ENCODE measurements around the gene PRMT6.
A peak's percentile ranks its signal among the peaks of the same experiment; 100 is the strongest.
"Not testable (repeated sequence)": the region's sequence is repeated elsewhere in the genome, so short reads cannot be mapped to it uniquely, and the experiment has no call there.

Gene PRMT6

DNA sequence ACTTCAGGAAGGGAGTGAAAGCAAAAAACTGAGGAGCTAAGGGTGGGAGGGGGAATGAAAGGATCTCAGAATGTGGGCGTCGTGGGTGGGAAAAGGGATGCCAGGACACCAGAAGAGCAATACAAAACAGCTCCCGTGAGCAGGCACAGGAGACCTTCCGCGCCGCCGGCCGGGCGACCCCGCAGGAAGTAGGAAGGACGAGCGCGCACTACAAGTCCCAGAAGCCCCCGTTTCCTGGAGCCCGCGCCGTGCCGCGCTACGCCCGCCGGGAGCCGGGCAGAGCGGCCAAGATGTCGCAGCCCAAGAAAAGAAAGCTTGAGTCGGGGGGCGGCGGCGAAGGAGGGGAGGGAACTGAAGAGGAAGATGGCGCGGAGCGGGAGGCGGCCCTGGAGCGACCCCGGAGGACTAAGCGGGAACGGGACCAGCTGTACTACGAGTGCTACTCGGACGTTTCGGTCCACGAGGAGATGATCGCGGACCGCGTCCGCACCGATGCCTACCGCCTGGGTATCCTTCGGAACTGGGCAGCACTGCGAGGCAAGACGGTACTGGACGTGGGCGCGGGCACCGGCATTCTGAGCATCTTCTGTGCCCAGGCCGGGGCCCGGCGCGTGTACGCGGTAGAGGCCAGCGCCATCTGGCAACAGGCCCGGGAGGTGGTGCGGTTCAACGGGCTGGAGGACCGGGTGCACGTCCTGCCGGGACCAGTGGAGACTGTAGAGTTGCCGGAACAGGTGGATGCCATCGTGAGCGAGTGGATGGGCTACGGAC lies at the start of gene PRMT6:
Gene PRMT6, plus strand, starts transcription at position 249 of the 771 bp plus-strand sequence. Its CDS starts 42 bp downstream, at position 291.
- Histone ChIP-seq H3K4me1 (ENCODE audit: insufficient read depth, low read length) (peaks cover 12% of the 10 kb centered on the region), H3K27ac (ENCODE audit: low read length) (peak within 1 kb of the TSS; percentile 92), H3K9ac (ENCODE audit: low read depth, low read length) (peak within 1 kb of the TSS; percentile 99)

DNA sequence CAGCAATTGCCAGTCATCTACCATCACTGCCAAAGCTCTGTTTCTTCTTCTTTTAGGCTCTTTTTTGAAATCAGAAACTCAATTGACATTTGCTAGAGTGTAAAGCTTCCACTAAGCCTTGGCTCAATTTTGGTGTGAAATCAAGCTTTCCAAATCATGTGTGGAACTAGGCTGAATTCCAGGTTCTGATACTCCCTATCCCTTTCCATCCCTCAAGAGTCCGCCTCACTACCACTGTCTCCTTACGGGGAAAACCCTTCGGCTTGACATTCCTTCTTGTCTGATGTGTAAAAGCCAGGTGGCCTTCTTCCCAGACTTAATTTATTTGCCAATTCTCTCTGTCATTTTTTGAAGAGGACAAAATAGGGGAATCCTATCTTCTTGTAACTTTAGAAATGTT lies 47.2 kb upstream of the PRMT6 start:
- Histone ChIP-seq H3K4me1 (ENCODE audit: insufficient read depth, low read length) (no peaks in the 10 kb centered on the region), H3K27me3 (ENCODE audit: insufficient read depth, low read length) (no peaks in the 10 kb centered on the region), H3K9ac (ENCODE audit: low read depth, low read length) (no peak overlapping the region), H3K4me3 (ENCODE audit: low read length) (no peak overlapping the region), H3K36me3 (ENCODE audit: insufficient read depth, low read depth, low read length) (no peaks in the 10 kb centered on the region), H3K27ac (ENCODE audit: low read length) (no peak overlapping the region), H3K9me3 (ENCODE audit: insufficient read depth, low read depth, low read length) (no peaks in the 10 kb centered on the region)

More for the DNA sequence above, at the start of gene PRMT6:
- no peaks in the 10 kb centered on the region for H3K27me3 ChIP-seq (ENCODE audit: insufficient read depth, low read length)
- peaks cover 23% of the 10 kb centered on the region for H3K36me3 ChIP-seq (ENCODE audit: insufficient read depth, low read depth, low read length)
- peak within 1 kb of the TSS; percentile 99 for H3K4me3 ChIP-seq (ENCODE audit: low read length)
- no peaks in the 10 kb centered on the region for H3K9me3 ChIP-seq (ENCODE audit: insufficient read depth, low read depth, low read length)

DNA sequence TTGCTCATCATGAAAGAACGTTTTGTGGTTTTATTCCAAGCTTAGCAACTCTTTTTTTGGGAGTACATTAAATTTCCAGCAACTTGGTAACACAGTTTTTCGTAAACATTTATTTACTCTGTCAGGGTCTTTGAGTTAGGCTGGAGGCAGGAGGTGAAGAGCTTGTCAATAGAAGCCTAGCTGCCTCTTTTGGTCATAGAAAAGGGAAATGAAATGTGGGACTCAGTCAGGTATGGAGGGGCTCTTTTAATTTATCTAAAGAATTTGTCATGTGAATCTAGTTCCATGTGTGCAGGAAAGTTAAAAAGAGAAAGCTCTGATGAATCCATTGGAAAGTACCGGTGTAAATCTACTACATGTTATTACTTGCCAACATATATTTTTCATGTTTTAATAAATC lies 45.9 kb upstream of the PRMT6 start:
- Histone ChIP-seq H3K27me3 (ENCODE audit: insufficient read depth, low read length) (no peaks in the 10 kb centered on the region), H3K27ac (ENCODE audit: low read length) (no peak overlapping the region), H3K36me3 (ENCODE audit: insufficient read depth, low read depth, low read length) (no peaks in the 10 kb centered on the region), H3K9ac (ENCODE audit: low read depth, low read length) (no peak overlapping the region), H3K4me3 (ENCODE audit: low read length) (no peak overlapping the region), H3K4me1 (ENCODE audit: insufficient read depth, low read length) (peaks cover under 1% of the 10 kb centered on the region; the same call in 1 of the 2 replicates), H3K9me3 (ENCODE audit: insufficient read depth, low read depth, low read length) (no peaks in the 10 kb centered on the region)

DNA sequence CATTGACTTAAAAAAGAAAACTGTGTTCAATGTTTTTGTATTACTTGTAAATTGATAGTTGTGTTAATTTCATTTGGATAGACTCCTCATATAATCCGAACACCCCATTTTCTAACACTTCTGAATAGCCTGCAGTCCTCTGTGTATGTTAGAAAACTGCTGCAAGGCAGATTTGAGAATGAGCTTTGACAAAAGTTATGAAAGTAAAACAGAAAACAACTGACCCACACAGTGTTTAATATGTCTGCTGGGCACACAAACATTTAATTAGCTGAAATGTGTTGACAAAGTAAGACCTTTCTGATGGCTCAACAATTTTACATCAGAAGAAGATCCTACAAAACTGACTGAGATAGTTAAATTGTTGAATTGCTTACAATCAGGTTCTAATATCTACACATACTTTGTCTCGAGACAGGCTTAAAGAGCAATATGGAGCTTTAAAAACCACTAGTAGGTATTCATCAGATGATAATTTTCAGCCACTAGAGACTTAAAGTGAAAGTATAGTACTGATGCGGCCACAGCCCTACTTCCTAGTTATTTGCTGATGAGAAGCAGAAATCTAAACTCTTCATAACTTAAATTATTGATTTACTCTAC lies 40.0 kb upstream of the PRMT6 start:
- Histone ChIP-seq H3K4me3 (ENCODE audit: low read length) (no peak overlapping the region; the same call in 1 of the 2 replicates), H3K9ac (ENCODE audit: low read depth, low read length) (no peak overlapping the region; the same call in 1 of the 2 replicates), H3K27ac (ENCODE audit: low read length) (no peak overlapping the region)

DNA sequence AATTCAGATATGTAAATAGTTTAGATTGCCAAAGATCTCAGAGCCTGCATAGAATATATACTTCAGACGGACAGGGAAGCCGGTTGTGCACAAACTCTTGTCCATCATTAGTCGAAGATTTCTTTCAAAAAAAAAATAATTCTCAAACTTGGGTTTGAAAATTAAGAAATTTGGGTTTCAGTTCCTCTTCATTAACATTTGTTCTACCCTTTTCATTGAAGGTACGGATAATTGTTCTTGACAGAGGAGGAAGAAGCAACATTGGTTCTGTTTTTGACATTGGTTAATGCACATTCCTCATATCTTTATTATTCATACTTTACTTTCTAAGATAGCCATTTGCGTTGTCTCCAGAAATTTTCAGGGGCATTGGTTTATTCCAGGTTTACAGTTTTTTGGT lies 38.0 kb upstream of the PRMT6 start:
- no peaks in the 10 kb centered on the region for H3K9me3 ChIP-seq (ENCODE audit: insufficient read depth, low read depth, low read length)

More for the DNA sequence above, 40.0 kb upstream of the PRMT6 start:
- Histone ChIP-seq H3K9me3 (ENCODE audit: insufficient read depth, low read depth, low read length) (no peaks in the 10 kb centered on the region), H3K27me3 (ENCODE audit: insufficient read depth, low read length) (no peaks in the 10 kb centered on the region), H3K36me3 (ENCODE audit: insufficient read depth, low read depth, low read length) (no peaks in the 10 kb centered on the region), H3K4me1 (ENCODE audit: insufficient read depth, low read length) (peaks cover 9% of the 10 kb centered on the region; the same call in 1 of the 2 replicates)

DNA sequence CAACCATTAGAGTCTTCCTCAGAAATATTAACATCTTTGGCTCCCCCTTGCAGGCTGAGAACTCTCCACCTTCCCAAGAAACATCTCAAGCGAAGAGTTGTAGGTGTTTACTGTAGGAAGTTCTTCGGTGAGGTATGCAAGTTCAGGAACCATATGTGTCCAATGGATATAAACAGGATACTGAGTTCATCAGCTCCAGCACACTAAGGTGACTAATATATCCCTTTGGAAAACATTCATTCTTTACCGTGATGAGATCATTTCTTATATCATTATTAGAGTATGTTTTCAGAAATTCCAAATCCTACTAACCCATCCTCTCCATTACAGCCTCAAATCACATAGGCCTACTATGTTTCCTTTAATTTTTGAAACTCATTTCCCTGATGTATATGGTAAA lies 37.3 kb upstream of the PRMT6 start:
- Histone ChIP-seq H3K9ac (ENCODE audit: low read depth, low read length) (no peak overlapping the region), H3K27me3 (ENCODE audit: insufficient read depth, low read length) (no peaks in the 10 kb centered on the region), H3K27ac (ENCODE audit: low read length) (no peak overlapping the region), H3K9me3 (ENCODE audit: insufficient read depth, low read depth, low read length) (no peaks in the 10 kb centered on the region), H3K36me3 (ENCODE audit: insufficient read depth, low read depth, low read length) (no peaks in the 10 kb centered on the region), H3K4me3 (ENCODE audit: low read length) (no peak overlapping the region), H3K4me1 (ENCODE audit: insufficient read depth, low read length) (peaks cover 9% of the 10 kb centered on the region; the same call in 1 of the 2 replicates)

More for the DNA sequence above, 38.0 kb upstream of the PRMT6 start:
- Histone ChIP-seq H3K9ac (ENCODE audit: low read depth, low read length) (no peak overlapping the region), H3K4me3 (ENCODE audit: low read length) (no peak overlapping the region), H3K36me3 (ENCODE audit: insufficient read depth, low read depth, low read length) (no peaks in the 10 kb centered on the region), H3K27me3 (ENCODE audit: insufficient read depth, low read length) (no peaks in the 10 kb centered on the region), H3K4me1 (ENCODE audit: insufficient read depth, low read length) (peaks cover 9% of the 10 kb centered on the region; the same call in 1 of the 2 replicates), H3K27ac (ENCODE audit: low read length) (no peak overlapping the region)

DNA sequence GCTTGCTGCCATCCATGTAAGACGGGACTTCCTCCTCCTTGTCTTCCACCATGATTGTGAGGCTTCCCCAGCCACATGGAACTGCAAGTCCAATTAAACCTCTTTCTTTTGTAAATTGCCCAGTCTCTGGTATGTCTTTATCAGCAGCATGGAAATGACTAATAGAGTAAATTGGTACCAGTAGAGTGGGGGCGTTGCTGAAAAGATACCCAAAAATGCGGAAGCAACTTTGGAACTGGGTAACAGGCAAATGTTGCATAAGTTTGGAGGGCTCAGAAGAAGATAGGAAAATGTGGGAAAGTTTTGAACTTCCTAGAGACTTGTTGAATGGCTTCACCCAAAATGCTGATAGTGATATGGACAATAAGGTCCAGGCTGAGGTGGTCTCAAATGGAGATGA lies 17.6 kb upstream of the PRMT6 start:
- not testable (repeated sequence) for H3K4me1 ChIP-seq (ENCODE audit: insufficient read depth, low read length); H3K4me3 ChIP-seq (ENCODE audit: low read length); H3K27ac ChIP-seq (ENCODE audit: low read length); H3K27me3 ChIP-seq (ENCODE audit: insufficient read depth, low read length); H3K9ac ChIP-seq (ENCODE audit: low read depth, low read length); H3K36me3 ChIP-seq (ENCODE audit: insufficient read depth, low read depth, low read length)
- H3K9me3 ChIP-seq (ENCODE audit: insufficient read depth, low read depth, low read length), result peaks cover 19% of the 10 kb centered on the region; the same call in 1 of the 2 replicates

DNA sequence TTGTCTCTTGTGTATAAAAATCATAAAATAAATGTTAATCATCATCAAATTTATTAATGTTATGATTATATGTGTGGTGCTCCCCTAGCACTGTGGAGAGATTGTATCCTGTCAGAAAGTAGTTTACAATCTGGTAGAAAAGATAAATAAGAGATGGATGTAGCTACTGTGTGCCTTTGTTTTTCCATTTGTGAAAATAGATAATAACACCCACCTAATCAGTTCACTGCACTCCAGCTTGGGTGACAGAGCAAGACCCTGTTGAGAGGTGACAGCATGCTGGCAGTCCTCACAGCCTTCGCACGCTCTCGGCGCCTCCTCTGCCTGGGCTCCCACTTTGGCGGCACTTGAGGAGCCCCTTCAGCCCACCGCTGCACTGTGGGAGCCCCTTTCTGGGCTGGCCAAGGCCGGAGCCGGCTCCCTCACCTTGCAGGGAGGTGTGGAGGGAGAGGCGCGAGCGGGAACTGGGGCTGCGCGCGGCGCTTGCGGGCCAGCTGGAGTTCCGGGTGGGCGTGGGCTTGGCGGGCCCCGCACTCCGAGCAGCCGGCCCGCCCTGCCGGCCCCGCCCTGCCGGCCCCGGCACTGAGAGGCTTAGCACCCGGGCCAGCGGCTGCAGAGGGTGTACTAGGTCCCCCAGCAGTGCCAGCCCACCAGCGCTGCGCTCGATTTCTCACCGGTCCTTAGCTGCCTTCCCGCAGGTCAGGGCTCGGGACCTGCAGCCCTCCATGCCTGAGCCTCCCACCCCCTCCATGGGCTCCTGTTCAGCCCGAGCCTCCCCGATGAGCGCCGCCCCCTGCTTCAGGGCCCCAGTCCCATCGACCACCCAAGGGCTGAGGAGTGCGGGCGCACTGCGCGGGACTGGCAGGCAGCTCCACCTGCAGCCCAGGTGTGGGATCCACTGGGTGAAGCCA lies 11.9 kb upstream of the PRMT6 start:
- not testable (repeated sequence) for H3K4me3 ChIP-seq (ENCODE audit: low read length); H3K27ac ChIP-seq (ENCODE audit: low read length); H3K9ac ChIP-seq (ENCODE audit: low read depth, low read length); H3K4me1 ChIP-seq (ENCODE audit: insufficient read depth, low read length); H3K36me3 ChIP-seq (ENCODE audit: insufficient read depth, low read depth, low read length); H3K27me3 ChIP-seq (ENCODE audit: insufficient read depth, low read length)
- H3K9me3 ChIP-seq (ENCODE audit: insufficient read depth, low read depth, low read length), result peaks cover 25% of the 10 kb centered on the region

DNA sequence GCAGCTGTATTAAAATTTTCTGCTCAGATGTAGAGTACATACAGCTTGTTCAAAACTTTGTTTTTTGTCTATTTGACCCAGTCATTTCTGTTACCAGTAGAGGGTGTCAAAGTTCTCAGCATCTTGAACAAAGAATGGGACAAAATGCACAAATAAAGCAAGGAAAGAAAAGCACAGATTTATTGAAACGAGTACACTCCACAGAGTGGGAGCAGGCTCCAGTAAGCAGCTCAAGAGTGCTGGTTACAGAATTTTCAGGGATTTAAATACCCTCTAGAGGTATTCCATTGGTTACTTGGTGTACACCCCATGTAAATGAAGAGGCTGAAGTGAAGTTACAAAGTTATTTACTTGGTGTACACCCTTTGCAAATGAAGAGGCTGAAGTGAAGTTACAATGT lies 8.9 kb upstream of the PRMT6 start:
- H3K4me3 ChIP-seq (ENCODE audit: low read length), result no peak overlapping the region
- no peaks in the 10 kb centered on the region for H3K36me3 ChIP-seq (ENCODE audit: insufficient read depth, low read depth, low read length)
- H3K27ac ChIP-seq (ENCODE audit: low read length), result no peak overlapping the region
- H3K9me3 ChIP-seq (ENCODE audit: insufficient read depth, low read depth, low read length), result peaks cover 8% of the 10 kb centered on the region
- no peaks in the 10 kb centered on the region for H3K27me3 ChIP-seq (ENCODE audit: insufficient read depth, low read length)
- no peaks in the 10 kb centered on the region for H3K4me1 ChIP-seq (ENCODE audit: insufficient read depth, low read length)
- H3K9ac ChIP-seq (ENCODE audit: low read depth, low read length), result no peak overlapping the region

DNA sequence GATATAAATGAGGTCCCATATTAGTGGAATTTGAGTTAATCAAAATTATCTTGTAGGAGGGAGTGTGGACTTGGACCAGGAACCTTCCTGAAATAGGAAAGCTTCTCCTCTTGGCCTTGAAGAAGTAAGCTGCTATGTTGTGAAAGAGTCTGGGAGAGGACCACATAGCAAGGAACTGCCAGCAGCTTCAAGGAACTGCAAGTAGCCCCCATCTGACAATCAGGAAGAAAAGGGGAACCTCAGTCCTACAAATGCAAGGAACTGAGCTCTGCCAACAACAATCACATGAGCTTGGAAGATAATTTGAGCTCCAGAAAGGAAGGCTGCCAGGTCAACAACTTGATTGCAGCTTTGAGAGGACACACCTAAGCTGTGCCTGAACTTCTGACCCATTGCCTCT lies 8.2 kb upstream of the PRMT6 start:
- Histone ChIP-seq H3K9me3 (ENCODE audit: insufficient read depth, low read depth, low read length) (peaks cover 8% of the 10 kb centered on the region), H3K9ac (ENCODE audit: low read depth, low read length) (no peak overlapping the region), H3K4me3 (ENCODE audit: low read length) (no peak overlapping the region), H3K4me1 (ENCODE audit: insufficient read depth, low read length) (no peaks in the 10 kb centered on the region), H3K27ac (ENCODE audit: low read length) (no peak overlapping the region), H3K36me3 (ENCODE audit: insufficient read depth, low read depth, low read length) (no peaks in the 10 kb centered on the region), H3K27me3 (ENCODE audit: insufficient read depth, low read length) (no peaks in the 10 kb centered on the region)

DNA sequence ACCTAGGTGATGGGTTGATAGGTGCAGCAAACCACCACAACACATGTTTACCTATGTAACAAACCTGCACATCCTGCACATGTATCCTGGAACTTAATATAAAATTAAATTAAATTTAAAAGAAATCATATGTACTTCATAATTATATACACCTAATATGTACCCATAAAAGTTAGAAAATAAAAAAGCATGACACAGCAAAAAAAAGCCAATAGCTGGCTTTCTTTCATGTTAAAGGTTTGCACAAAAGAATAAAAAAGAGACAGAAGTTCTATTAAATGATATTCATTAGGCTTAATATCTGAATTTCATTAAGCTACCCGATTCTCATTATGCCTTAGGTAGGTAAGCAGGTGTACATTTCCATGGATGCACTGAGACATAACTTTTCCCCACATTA lies 5.2 kb upstream of the PRMT6 start:
- Histone ChIP-seq H3K27ac (ENCODE audit: low read length) (no peak overlapping the region), H3K4me3 (ENCODE audit: low read length) (no peak overlapping the region), H3K9ac (ENCODE audit: low read depth, low read length) (no peak overlapping the region), H3K27me3 (ENCODE audit: insufficient read depth, low read length) (no peaks in the 10 kb centered on the region), H3K4me1 (ENCODE audit: insufficient read depth, low read length) (no peaks in the 10 kb centered on the region), H3K36me3 (ENCODE audit: insufficient read depth, low read depth, low read length) (no peaks in the 10 kb centered on the region), H3K9me3 (ENCODE audit: insufficient read depth, low read depth, low read length) (peaks cover 8% of the 10 kb centered on the region)
